IMR-90 (cell line): Measurements from ENCODE around the gene TRIM44. TPM values are rescaled to one million over a fixed set of nuclear protein-coding genes. Genes with fewer than 3 reads are reported as not detected.

Experiments used
- ATAC-seq: fragments of 200-7000 bp; cut with Tn5 transposase; 2 replicates; pipeline ENCODE4 v1.9.1; 2020; ENCODE audit warnings: low read depth, mild to moderate bottlenecking, moderate library complexity
- BruUV-seq: library from RNA; stranded (reverse); fragments of 400-500 nt; replicated peaks from 2 replicates; lab custom pipeline; 2021; lab: Mats Ljungman, UMichigan
- CTCF ChIA-PET: fragments of 300-600 bp; formaldehyde crosslinking; extraction: SDS; loops from one replicate; lab custom pipeline; 2021; ENCODE audit warnings: antibody characterized with exemption; lab: Yijun Ruan, JAX
- POLR2A ChIA-PET: fragments of 300-600 bp; sonication (Branson Sonifier 250); formaldehyde crosslinking; loops from one replicate; lab custom pipeline; 2022; ENCODE audit warnings: antibody characterized with exemption; ENCODE audit not compliant: unreplicated experiment; lab: Charles Lee
- DNase-seq: peaks from one replicate; pipeline ENCODE4 v3.0.0; 2013
- H2AFZ ChIP-seq: replicated peaks from 2 replicates; pipeline ENCODE3; 2013; ENCODE audit warnings: low read length, mild to moderate bottlenecking; ENCODE audit not compliant: poor library complexity
- H2AK5ac ChIP-seq: 2 replicates; pipeline ENCODE4 v1.6.1; 2013; ENCODE audit warnings: low read depth, low read length, inconsistent platforms
- H2AK9ac ChIP-seq: replicated peaks from 2 replicates; pipeline ENCODE3; 2013; ENCODE audit warnings: mild to moderate bottlenecking, low read depth, low read length, moderate library complexity; ENCODE audit not compliant: poor library complexity
- H2BK120ac ChIP-seq: 2 replicates; pipeline ENCODE4 v1.6.1; 2013; ENCODE audit warnings: low read depth, low read length, inconsistent platforms
- H2BK15ac ChIP-seq: 3 replicates; pipeline ENCODE4 v1.6.1; 2013; ENCODE audit warnings: low read depth, low read length, inconsistent platforms
- H2BK20ac ChIP-seq: 2 replicates; pipeline ENCODE4 v1.6.1; 2013; ENCODE audit warnings: low read depth, mild to moderate bottlenecking, inconsistent platforms, low read length, moderate library complexity
- H2BK5ac ChIP-seq: 2 replicates; pipeline ENCODE4 v1.6.1; 2013; ENCODE audit warnings: mild to moderate bottlenecking, low read depth, low read length, inconsistent platforms; ENCODE audit not compliant: poor library complexity, severe bottlenecking
- H3K14ac ChIP-seq: replicated peaks from 2 replicates; pipeline ENCODE4 v1.6.1; 2013; ENCODE audit warnings: low read depth, low read length, inconsistent platforms
- H3K18ac ChIP-seq: 2 replicates; pipeline ENCODE4 v1.6.1; 2013; ENCODE audit warnings: low read depth, low read length, control low read depth
- H3K23ac ChIP-seq: 2 replicates; pipeline ENCODE4 v1.6.1; 2013; ENCODE audit warnings: low read depth, low read length, inconsistent platforms
- H3K27ac ChIP-seq: 2 replicates; pipeline ENCODE4 v1.5.1; 2013; ENCODE audit warnings: mild to moderate bottlenecking, control low read depth, low read length; ENCODE audit not compliant: insufficient read depth
- H3K27me3 ChIP-seq: 2 replicates; pipeline ENCODE4 v1.6.1; 2013; ENCODE audit warnings: low read length; ENCODE audit not compliant: control insufficient read depth, insufficient read depth
- H3K36me3 ChIP-seq: 2 replicates; pipeline ENCODE4 v1.6.1; 2013; ENCODE audit warnings: low read length, mixed read lengths; ENCODE audit not compliant: control insufficient read depth, insufficient read depth
- H3K4ac ChIP-seq: 2 replicates; pipeline ENCODE4 v1.6.1; 2013; ENCODE audit warnings: low read depth, low read length, inconsistent platforms
- H3K4me1 ChIP-seq: 2 replicates; pipeline ENCODE4 v1.6.1; 2013; ENCODE audit warnings: low read length, mixed read lengths; ENCODE audit not compliant: control insufficient read depth, insufficient read depth
- H3K4me2 ChIP-seq: 2 replicates; pipeline ENCODE4 v1.6.1; 2013; ENCODE audit warnings: low read depth, mild to moderate bottlenecking, control low read depth, low read length, moderate library complexity
- H3K4me3 ChIP-seq: 2 replicates; pipeline ENCODE4 v1.5.1; 2013; ENCODE audit warnings: low read depth, mild to moderate bottlenecking, control low read depth, low read length, moderate library complexity; ENCODE audit not compliant: insufficient read depth
- H3K56ac ChIP-seq: 2 replicates; pipeline ENCODE4 v1.6.1; 2013; ENCODE audit warnings: low read length, inconsistent platforms; ENCODE audit not compliant: insufficient read depth; ENCODE audit errors: extremely low read depth
- H3K79me1 ChIP-seq, 2 experiments: 2 replicates each; pipeline ENCODE4 v1.6.1; 2013; ENCODE audit warnings: low read length in 2 of 2, inconsistent platforms in 1 of 2, low read depth in 1 of 2
- H3K9ac ChIP-seq: 2 replicates; pipeline ENCODE4 v1.6.1; 2013; ENCODE audit warnings: low read depth, low read length, control low read depth
- H3K9me1 ChIP-seq: 2 replicates; pipeline ENCODE4 v1.6.1; 2013; ENCODE audit warnings: low read length, inconsistent platforms; ENCODE audit not compliant: insufficient read depth
- H3K9me3 ChIP-seq: 2 replicates; pipeline ENCODE4 v1.6.1; 2013; ENCODE audit warnings: low read length; ENCODE audit not compliant: control insufficient read depth, insufficient read depth
- H4K20me1 ChIP-seq: 2 replicates; pipeline ENCODE4 v1.6.1; 2013; ENCODE audit warnings: low read length, inconsistent platforms; ENCODE audit not compliant: insufficient read depth
- H4K5ac ChIP-seq: 2 replicates; pipeline ENCODE4 v1.6.1; 2013; ENCODE audit warnings: mild to moderate bottlenecking, low read depth, low read length, control low read depth
- H4K8ac ChIP-seq, 2 experiments: 2 replicates each; pipeline ENCODE4 v1.6.1; 2013; ENCODE audit warnings: low read depth in 2 of 2, low read length in 2 of 2, control low read depth in 1 of 2, inconsistent platforms in 1 of 2
- H4K91ac ChIP-seq: 2 replicates; pipeline ENCODE4 v1.6.1; 2013; ENCODE audit warnings: low read depth, low read length, inconsistent platforms; ENCODE audit not compliant: insufficient read depth
- BHLHE40 ChIP-seq: fragments of 150-350 bp; IDR thresholded peaks from 2 replicates; pipeline ENCODE4 v1.6.1; 2016; ENCODE audit warnings: mild to moderate bottlenecking, low read depth, low read length
- CEBPB ChIP-seq: IDR thresholded peaks from 2 replicates; pipeline ENCODE4 v1.6.1; 2012; ENCODE audit warnings: low read depth, low read length, improper control_type of control experiment
- CHD1 ChIP-seq: IDR thresholded peaks from 2 replicates; pipeline ENCODE4 v1.6.1; 2012; ENCODE audit warnings: low read depth, low read length, improper control_type of control experiment
- CTCF ChIP-seq: conservative IDR thresholded peaks from 2 replicates; pipeline ENCODE4 v1.5.1; 2012; ENCODE audit warnings: mild to moderate bottlenecking, low read depth, low read length, improper control_type of control experiment
- ELK1 ChIP-seq: fragments of 150-350 bp; IDR thresholded peaks from 2 replicates; pipeline ENCODE4 v1.6.1; 2016; ENCODE audit warnings: low read depth, mild to moderate bottlenecking, low read length, moderate library complexity, borderline replicate concordance
- FOS ChIP-seq: fragments of 150-350 bp; IDR thresholded peaks from 2 replicates; pipeline ENCODE4 v1.6.1; 2016; ENCODE audit warnings: low read depth, low read length
- MAFK ChIP-seq: IDR thresholded peaks from 2 replicates; pipeline ENCODE4 v1.6.1; 2012; ENCODE audit warnings: low read depth, low read length, improper control_type of control experiment
- MAZ ChIP-seq: IDR thresholded peaks from 2 replicates; pipeline ENCODE4 v1.6.1; 2012; ENCODE audit warnings: low read depth, mild to moderate bottlenecking, low read length, improper control_type of control experiment, moderate library complexity, borderline replicate concordance
- MXI1 ChIP-seq: IDR thresholded peaks from 2 replicates; pipeline ENCODE4 v1.6.1; 2012; ENCODE audit warnings: low read depth, mild to moderate bottlenecking, low read length, moderate library complexity, borderline replicate concordance
- NFE2L2 ChIP-seq: fragments of 150-350 bp; IDR thresholded peaks from 2 replicates; pipeline ENCODE4 v1.6.1; 2016; ENCODE audit warnings: low read depth, mild to moderate bottlenecking, low read length
- POLR2A ChIP-seq: IDR thresholded peaks from 2 replicates; pipeline ENCODE4 v1.6.1; 2012; ENCODE audit warnings: mild to moderate bottlenecking, low read depth, low read length
- RAD21 ChIP-seq: IDR thresholded peaks from 2 replicates; pipeline ENCODE4 v1.6.1; 2012; ENCODE audit warnings: low read length, improper control_type of control experiment
- RCOR1 ChIP-seq: IDR thresholded peaks from 2 replicates; pipeline ENCODE4 v1.6.1; 2012; ENCODE audit warnings: mild to moderate bottlenecking, low read length, improper control_type of control experiment; ENCODE audit not compliant: insufficient replicate concordance
- RFX5 ChIP-seq: IDR thresholded peaks from 2 replicates; pipeline ENCODE4 v1.8.0; 2012; ENCODE audit warnings: low read depth, mild to moderate bottlenecking, low read length, moderate library complexity
- SMC3 ChIP-seq: fragments of 150-350 bp; IDR thresholded peaks from 2 replicates; pipeline ENCODE4 v1.6.1; 2016; ENCODE audit warnings: low read depth, mild to moderate bottlenecking, antibody characterized with exemption, low read length, moderate library complexity
- USF2 ChIP-seq: fragments of 150-350 bp; IDR thresholded peaks from 2 replicates; pipeline ENCODE4 v1.6.1; 2017; ENCODE audit warnings: mild to moderate bottlenecking, antibody characterized with exemption, low read length, low read depth
- WGBS, 2 experiments: methylation state at CpG; one replicate each; pipeline versions ENCODE4 v1.1.5 to v1.1.7; 2013; ENCODE audit warnings: missing lambda C conversion rate in 2 of 2; ENCODE audit not compliant: insufficient read length in 1 of 2; ENCODE audit errors: extremely low coverage in 2 of 2; 5-methylcytosine and 5-hydroxymethylcytosine counted together
- dilution Hi-C: fragments of 300-500 bp; cut with HindIII; formaldehyde crosslinking; loops from one replicate; pipeline ENCODE4 v1.14.3; 2018; ENCODE audit warnings: low sequenced_read_pairs; ENCODE audit not compliant: unreplicated experiment
- in situ Hi-C: fragments of 300-500 bp; cut with MboI; formaldehyde crosslinking; loops from 3 replicates; pipeline ENCODE4 v1.14.3; 2019; ENCODE audit warnings: low sequenced_read_pairs, inconsistent platforms, mixed read lengths
- intact Hi-C: fragments of 100-400 bp; cut with micrococcal nuclease; formaldehyde crosslinking; loops from 2 replicates; pipeline ENCODE4 v1.10.0; 2022
- polyA plus RNA-seq, 3 experiments: library from polyadenylated mRNA; depleted of rRNA; stranded (reverse); fragments of >200 nt; gene quantifications; 2 replicates each; pipeline ENCODE4 v1.2.3, GENCODE V29; 2012; ENCODE audit warnings: low replicate concordance in 1 of 3
- total RNA-seq: library from RNA; depleted of rRNA; stranded (reverse); fragments of >200 nt; gene quantifications from 2 replicates; pipeline ENCODE4 v1.2.3, GENCODE V29; 2012

The TRIM44 gene
- total and polyA plus RNA-seq, 2 of the 4 experiments (the other 2 are of a cell fraction) = 50.7 to 104 TPM

- no peak overlapping the region for H3K18ac ChIP-seq
- H4K91ac ChIP-seq = no peak overlapping the region
- DNase-seq (no peak), ATAC-seq (no peak)
- H3K56ac ChIP-seq = no peak overlapping the region
- H2AFZ ChIP-seq = no peak overlapping the region
- WGBS, 2 experiments = 75% methylated on average over 2 of the region's 7 CpGs; no CpG with 5 or more reads in 1 of the 2 experiments
- H2AK9ac ChIP-seq = no peak overlapping the region
- no TSS peak for BruUV-seq
- no peak overlapping the region for H2BK20ac ChIP-seq
- POLR2A ChIA-PET = no interaction called here
- dilution Hi-C loops (no loop called here), intact Hi-C loops (no loop called here), in situ Hi-C loops (loop anchor here (25.0 kb wide), 1 partner anchor 673 kb away; no protein-coding TSS in a partner anchor)
- H3K23ac ChIP-seq = no peak overlapping the region
- no peak overlapping the region for H3K9ac ChIP-seq
- peaks cover 2% of the 10 kb centered on the region; the same call in 1 of the 2 replicates for H3K9me1 ChIP-seq
- no peak overlapping the region for H3K14ac ChIP-seq
- no peak overlapping the region for H3K4me2 ChIP-seq
- no peak overlapping the region for H2BK15ac ChIP-seq
- H2BK120ac ChIP-seq = no peak overlapping the region
- H2BK5ac ChIP-seq = no peak overlapping the region
- no peak overlapping the region for H4K8ac ChIP-seq
- H3K79me1 ChIP-seq = peaks cover 0 to 15% of the 10 kb centered on the region in 2 experiments; a peak in 2 of 4 replicates
- H3K27ac ChIP-seq = no peak overlapping the region
- peaks cover 2% of the 10 kb centered on the region for H3K4me1 ChIP-seq
- H4K20me1 ChIP-seq = no peaks in the 10 kb centered on the region
- no peaks in the 10 kb centered on the region for H3K9me3 ChIP-seq
- CTCF ChIA-PET = interaction anchor here (0.6 to 2.5 kb wide), 3 partner anchors 8 to 97 kb away, joined by 3 to 19 read pairs (median 5); no protein-coding TSS in a partner anchor
- no peaks in the 10 kb centered on the region for H3K36me3 ChIP-seq
- H3K4ac ChIP-seq = no peak overlapping the region
- H3K4me3 ChIP-seq = no peak overlapping the region
- TF ChIP-seq MAFK (no peak), NFE2L2 (no peak), MXI1 (no peak), ELK1 (no peak), BHLHE40 (no peak), RFX5 (no peak), FOS (no peak), CEBPB (no peak), USF2 (no peak), MAZ (no peak), CHD1 (no peak), POLR2A (no peak), SMC3 (no peak), RAD21 (no peak), RCOR1 (no peak), CTCF (no peak)
- H3K27me3 ChIP-seq = no peaks in the 10 kb centered on the region
- H2AK5ac ChIP-seq = no peak overlapping the region
- H4K5ac ChIP-seq = no peak overlapping the region
Observed at GRCh38 chr11:35814081-35814695, 151.6 kb downstream of the TRIM44 start.
